HG03460 (cell line): ENCODE results near the gene SLC39A11.
"Not testable (repeated sequence)": the region's sequence is repeated elsewhere in the genome, so short reads cannot be mapped to it uniquely, and the experiment has no call there.

Experiments used
- ATAC-seq: cut with Tn5 transposase; IDR thresholded peaks from one replicate; pipeline ENCODE4 v1.9.1; 2021; ENCODE audit not compliant: unreplicated experiment

Gene SLC39A11

GRCh38 chr17:72927760-72928159, 164.7 kb downstream of the SLC39A11 start:
- no peak for ATAC-seq

- no peak for ATAC-seq
Measured at GRCh38 chr17:72927146-72927545, 165.3 kb downstream of the SLC39A11 start.

GRCh38 chr17:72926171-72926570, 166.3 kb downstream of the SLC39A11 start:
- no peak for ATAC-seq

GRCh38 chr17:72924196-72924595, 168.3 kb downstream of the SLC39A11 start:
- ATAC-seq, result no peak

GRCh38 chr17:72922219-72922618, 170.3 kb downstream of the SLC39A11 start:
- ATAC-seq, result no peak

GRCh38 chr17:72921347-72922054, 171.0 kb downstream of the SLC39A11 start:
- no peak for ATAC-seq

- no peak for ATAC-seq
Measured at GRCh38 chr17:72920513-72920912, 172.0 kb downstream of the SLC39A11 start.

GRCh38 chr17:72916991-72917390, 175.5 kb downstream of the SLC39A11 start:
- no peak for ATAC-seq

GRCh38 chr17:72915625-72916081, 176.8 kb downstream of the SLC39A11 start:
- ATAC-seq, result no peak

DNA sequence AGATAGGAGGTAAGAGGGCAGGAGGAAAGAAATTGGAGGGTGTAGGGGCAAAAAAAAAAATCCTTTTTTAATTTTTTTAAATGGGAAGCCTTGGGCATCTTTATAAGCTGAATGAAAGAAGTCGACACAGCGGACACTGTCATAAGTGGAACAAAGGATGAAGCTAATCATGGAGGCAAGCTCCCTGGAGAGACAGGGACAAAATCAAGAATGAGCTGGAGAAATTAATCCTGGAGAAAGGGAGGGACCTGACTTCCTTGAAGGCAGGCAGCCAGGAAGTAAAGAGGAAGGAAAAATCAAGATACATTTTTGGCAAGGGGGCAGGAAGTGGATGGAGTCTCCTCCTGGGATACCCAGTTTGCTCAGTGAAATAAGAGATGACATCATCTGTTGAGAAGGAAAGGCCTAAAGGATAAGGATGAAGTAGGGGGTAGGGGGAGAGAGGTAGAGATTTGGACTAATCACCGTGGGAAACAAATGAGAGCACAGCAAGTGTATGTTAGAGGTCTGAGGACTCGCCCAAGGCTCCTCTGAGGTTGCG, 179.3 kb downstream of the SLC39A11 start:
- no peak for ATAC-seq

- ATAC-seq, result no peak
Measured at GRCh38 chr17:72906306-72906705, 186.2 kb downstream of the SLC39A11 start.

DNA sequence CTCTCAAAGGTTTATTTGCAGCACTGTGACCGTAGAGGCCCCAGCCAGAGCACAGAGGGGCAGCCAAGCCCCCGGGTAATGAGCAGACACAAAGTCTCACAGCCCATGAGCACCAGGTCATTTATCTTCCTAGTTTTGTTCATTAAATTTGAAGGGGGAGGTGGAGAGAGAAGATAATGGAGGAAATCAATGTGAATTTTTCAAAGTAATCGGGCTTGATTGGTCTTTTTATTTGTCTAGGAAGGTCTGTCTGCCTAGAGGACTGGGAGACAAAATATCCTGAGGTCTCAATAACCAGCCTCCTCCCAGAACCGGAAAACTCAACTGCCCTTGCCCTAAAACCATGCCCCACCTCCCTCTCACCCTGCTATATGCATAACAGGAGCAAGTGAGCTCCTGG, 189.0 kb downstream of the SLC39A11 start:
- ATAC-seq, result no peak

- no peak for ATAC-seq
Measured at GRCh38 chr17:72901657-72902056, 190.8 kb downstream of the SLC39A11 start.

- ATAC-seq, result no peak
Measured at GRCh38 chr17:72901083-72901482, 191.4 kb downstream of the SLC39A11 start.

- ATAC-seq, result no peak
Measured at GRCh38 chr17:72900654-72900971, 191.9 kb downstream of the SLC39A11 start.

- ATAC-seq, result no peak
Measured at GRCh38 chr17:72898725-72899124, 193.8 kb downstream of the SLC39A11 start.

- not testable (repeated sequence) for ATAC-seq
Measured at GRCh38 chr17:72896288-72896687, 196.2 kb downstream of the SLC39A11 start.

- no peak for ATAC-seq
Measured at GRCh38 chr17:72891627-72892026, 200.9 kb downstream of the SLC39A11 start.

GRCh38 chr17:72890711-72891110, 201.8 kb downstream of the SLC39A11 start:
- no peak for ATAC-seq

DNA sequence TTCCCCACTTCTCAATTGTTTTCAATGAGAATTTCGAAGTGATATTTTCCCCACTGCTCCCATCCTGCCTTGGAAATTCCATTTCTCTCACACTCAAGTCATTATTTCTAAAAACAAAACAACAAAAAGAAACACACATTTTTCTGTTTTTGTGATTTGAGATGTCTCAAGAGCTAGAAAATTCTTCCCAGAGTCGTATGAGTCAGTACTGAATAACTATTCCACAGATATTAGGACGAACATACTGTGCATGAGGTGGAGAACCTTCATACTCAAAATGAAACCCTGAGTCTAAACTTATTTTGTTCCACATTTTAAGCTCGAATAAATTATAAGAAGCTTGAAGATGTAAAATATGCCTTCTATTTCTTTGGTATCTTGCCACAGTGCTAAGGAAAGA, 204.6 kb downstream of the SLC39A11 start:
- no peak for ATAC-seq

DNA sequence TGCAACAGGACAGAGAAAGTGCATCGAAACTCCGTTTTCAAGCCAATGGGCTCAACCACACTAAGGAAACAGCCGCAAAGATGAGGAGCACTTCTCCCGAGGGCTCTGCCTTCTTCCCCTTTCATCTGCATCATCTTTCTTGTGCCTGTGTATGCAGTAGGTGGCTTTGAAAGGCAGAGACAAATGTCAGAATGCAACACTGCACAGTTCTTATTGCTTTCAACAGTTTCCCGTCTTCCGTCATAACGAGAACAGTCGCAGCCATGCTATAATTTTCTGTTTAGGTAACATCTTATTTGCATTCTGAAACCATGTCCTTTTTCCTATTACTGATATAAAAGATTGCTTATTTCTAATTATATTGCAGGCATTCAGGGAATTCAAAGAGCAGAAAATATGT, 205.2 kb downstream of the SLC39A11 start:
- ATAC-seq, result no peak

DNA sequence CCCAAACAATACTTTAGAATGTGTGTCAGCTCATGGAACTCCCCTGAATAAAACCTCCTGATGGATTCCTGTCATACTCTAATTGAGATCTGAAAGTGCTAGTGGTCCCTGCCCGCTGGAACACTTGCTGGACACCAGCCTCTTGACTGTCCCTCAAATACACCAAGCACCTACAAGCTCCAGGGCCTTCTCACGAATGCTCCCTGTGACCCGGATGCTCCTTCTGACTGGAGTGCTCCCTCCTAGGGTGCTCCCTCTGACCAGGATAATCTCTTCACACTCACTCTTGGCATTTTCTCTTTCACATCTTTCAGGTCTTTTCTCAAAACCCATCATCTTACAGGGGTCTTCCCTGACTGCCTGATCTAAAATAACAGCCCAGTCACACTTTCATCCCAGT, 205.9 kb downstream of the SLC39A11 start:
- ATAC-seq, result no peak

DNA sequence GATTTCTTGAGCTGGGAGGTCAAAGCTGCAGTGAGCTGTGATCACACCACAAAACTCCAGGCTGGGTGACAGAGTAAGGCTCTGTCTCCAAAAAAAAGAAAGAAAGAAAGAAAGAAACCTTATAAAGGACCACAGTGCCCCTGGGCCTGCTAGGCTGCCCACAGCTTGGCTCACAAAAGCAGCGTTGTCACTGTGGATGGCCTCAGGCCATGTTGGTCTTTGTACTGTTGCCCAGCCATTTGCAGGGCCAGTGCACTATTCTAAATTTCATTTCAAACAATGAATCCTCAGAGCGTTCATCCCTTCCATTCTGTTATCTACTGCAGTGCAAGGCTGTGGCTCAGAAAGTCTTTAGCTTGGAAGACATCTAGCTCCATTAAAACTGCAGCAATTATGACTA, 208.4 kb downstream of the SLC39A11 start:
- ATAC-seq, result no peak
